CD8-positive, alpha-beta memory T cell (primary cell): ENCODE data around the gene NUP214. TPM values are rescaled to one million over a fixed set of nuclear protein-coding genes. Genes with fewer than 3 reads are reported as not detected.
A peak's percentile ranks its signal among the peaks of the same experiment; 100 is the strongest.

ENCODE experiments used
- CTCF ChIA-PET: fragments of 350-600 bp; sonication (Branson Sonifier 250); formaldehyde crosslinking; loops from one replicate; lab custom pipeline; 2021; ENCODE audit warnings: antibody characterized with exemption; lab: Charles Lee
- POLR2A ChIA-PET: fragments of 350-600 bp; sonication (Branson Sonifier 250); formaldehyde crosslinking; loops from one replicate; lab custom pipeline; 2021; ENCODE audit warnings: antibody characterized with exemption; lab: Charles Lee
- DNase-seq, 5 donors: peaks; one replicate each; pipeline versions ENCODE4 v3.0.0 to v3.0.0-alpha.2; 2020 to 2022; ENCODE audit warnings: mixed read lengths in 1 of 5
- H3K27ac ChIP-seq: one replicate; pipeline ENCODE4 v1.7.0; 2013; ENCODE audit warnings: low read depth, mild to moderate bottlenecking, low read length, moderate library complexity
- H3K27me3 ChIP-seq: 2 replicates; pipeline ENCODE4 v1.7.0; 2013; ENCODE audit warnings: low read length, mild to moderate bottlenecking; ENCODE audit not compliant: insufficient read depth, poor library complexity, severe bottlenecking
- H3K36me3 ChIP-seq: 2 replicates; pipeline ENCODE4 v1.7.0; 2013; ENCODE audit warnings: mild to moderate bottlenecking, low read length, moderate library complexity; ENCODE audit not compliant: insufficient read depth
- H3K4me1 ChIP-seq: 2 replicates; pipeline ENCODE4 v1.7.0; 2013; ENCODE audit warnings: mild to moderate bottlenecking, low read length, moderate library complexity; ENCODE audit not compliant: insufficient read depth
- H3K4me3 ChIP-seq: 2 replicates; pipeline ENCODE4 v1.7.0; 2013; ENCODE audit warnings: mild to moderate bottlenecking, low read length
- H3K9me3 ChIP-seq: 2 replicates; pipeline ENCODE4 v1.7.0; 2013; ENCODE audit warnings: mild to moderate bottlenecking, low read length
- H3K27ac Mint-ChIP-seq, 8 donors: one replicate each; pipeline ENCODE4 v1.8.0; 2020 to 2021; ENCODE audit warnings: mixed read lengths in 8 of 8, mild to moderate bottlenecking in 6 of 8, inconsistent platforms in 3 of 8, moderate library complexity in 3 of 8
- H3K27me3 Mint-ChIP-seq, 2 donors: one replicate each; pipeline ENCODE4 v1.8.0; 2020 to 2021; ENCODE audit warnings: mixed read lengths in 2 of 2, mild to moderate bottlenecking in 1 of 2, moderate library complexity in 1 of 2
- H3K36me3 Mint-ChIP-seq, 3 donors: one replicate each; pipeline ENCODE4 v1.8.0; 2020 to 2021; ENCODE audit warnings: mixed read lengths in 3 of 3, inconsistent platforms in 1 of 3, mild to moderate bottlenecking in 1 of 3
- H3K4me1 Mint-ChIP-seq, 3 donors: one replicate each; pipeline ENCODE4 v1.8.0; 2020 to 2021; ENCODE audit warnings: mixed read lengths in 3 of 3, inconsistent platforms in 1 of 3, mild to moderate bottlenecking in 1 of 3
- H3K4me3 Mint-ChIP-seq, 7 donors: one replicate each; pipeline ENCODE4 v1.8.0; 2020 to 2021; ENCODE audit warnings: mixed read lengths in 7 of 7, mild to moderate bottlenecking in 6 of 7, moderate library complexity in 4 of 7, inconsistent platforms in 2 of 7
- H3K9me3 Mint-ChIP-seq, 5 donors: one replicate each; pipeline ENCODE4 v1.8.0; 2020 to 2022; ENCODE audit warnings: mixed read lengths in 5 of 5, mild to moderate bottlenecking in 3 of 5, moderate library complexity in 2 of 5, inconsistent platforms in 1 of 5
- polyA plus RNA-seq: library from polyadenylated mRNA; unstranded; fragments of 300-500 nt; fragmentation: Illumina TruSeq; gene quantifications from one replicate; pipeline ENCODE4 v1.2.3, GENCODE V29; 2021
- total RNA-seq, 2 experiments: library from RNA; stranded (reverse); gene quantifications; one replicate each; pipeline ENCODE4 v1.2.3, GENCODE V29; 2021

The NUP214 gene
- total and polyA plus RNA-seq, 3 experiments from 2014 or later, result 21.3 to 69.5 (median 69.2) TPM

GRCh38 chr9:131165523-131165922 is 40.1 kb downstream of the NUP214 start:
- CTCF ChIA-PET, result interaction anchor here (2.3 kb wide), 1 partner anchor 13 kb away, joined by 8 read pairs; no protein-coding TSS in a partner anchor
- H3K36me3 ChIP-seq, result peaks cover 40% of the 10 kb centered on the region
- no peak for DNase-seq

GRCh38 chr9:131167146-131167692 is 41.8 kb downstream of the NUP214 start:
- H3K36me3 ChIP-seq, result peaks cover 30% of the 10 kb centered on the region
- H3K27ac ChIP-seq, result no peak overlapping the region
- H3K4me1 ChIP-seq, result no peaks in the 10 kb centered on the region
- no peak for DNase-seq
- CTCF ChIA-PET, result interaction anchor here (1.2 to 1.6 kb wide), 2 partner anchors 11 to 12 kb away, joined by 3 to 4 read pairs; no protein-coding TSS in a partner anchor
- POLR2A ChIA-PET, result no interaction called here
- Mint-ChIP-seq H3K27ac (peak overlapping the region in 2 of 8 donors; percentile 7 to 20), H3K9me3 (no peaks in the 10 kb centered on the region), H3K27me3 (no peaks in the 10 kb centered on the region), H3K4me3 (no peak overlapping the region), H3K36me3 (peaks cover 23 to 79% (median 27%) of the 10 kb centered on the region in 3 donors), H3K4me1 (peaks cover 6 to 12% (median 9%) of the 10 kb centered on the region in 3 donors)
- H3K27me3 ChIP-seq, result no peaks in the 10 kb centered on the region
- no peak overlapping the region for H3K4me3 ChIP-seq
- no peaks in the 10 kb centered on the region for H3K9me3 ChIP-seq

More at GRCh38 chr9:131165523-131165922, 40.1 kb downstream of the NUP214 start:
- Mint-ChIP-seq H3K4me1 (peaks cover 6 to 11% (median 9%) of the 10 kb centered on the region in 3 donors), H3K27ac (peak overlapping the region in 3 of 8 donors; percentile 14 to 46 (median 17)), H3K36me3 (peaks cover 14 to 83% (median 21%) of the 10 kb centered on the region in 3 donors), H3K4me3 (no peak overlapping the region), H3K27me3 (no peaks in the 10 kb centered on the region), H3K9me3 (no peaks in the 10 kb centered on the region)
- no peak overlapping the region for H3K27ac ChIP-seq
- H3K27me3 ChIP-seq, result no peaks in the 10 kb centered on the region
- H3K4me1 ChIP-seq, result no peaks in the 10 kb centered on the region
- POLR2A ChIA-PET, result no interaction called here
- H3K9me3 ChIP-seq, result no peaks in the 10 kb centered on the region
- H3K4me3 ChIP-seq, result no peak overlapping the region

- no peak for DNase-seq
- no peak overlapping the region for H3K27ac ChIP-seq
- H3K9me3 Mint-ChIP-seq, result no peaks in the 10 kb centered on the region
- H3K4me1 ChIP-seq, result no peaks in the 10 kb centered on the region
- H3K27ac Mint-ChIP-seq, result peak overlapping the region in 3 of 8 donors; percentile 39 to 75 (median 40)
- H3K9me3 ChIP-seq, result no peaks in the 10 kb centered on the region
- no peak overlapping the region for H3K4me3 ChIP-seq
- no peaks in the 10 kb centered on the region for H3K27me3 Mint-ChIP-seq
- peaks cover 22% of the 10 kb centered on the region for H3K36me3 ChIP-seq
- peaks cover 8 to 18% (median 9%) of the 10 kb centered on the region in 3 donors for H3K4me1 Mint-ChIP-seq
- H3K4me3 Mint-ChIP-seq, result no peak overlapping the region
- CTCF ChIA-PET, result interaction anchor here (1.2 to 1.6 kb wide), 2 partner anchors 10 to 11 kb away, joined by 3 to 4 read pairs; no protein-coding TSS in a partner anchor
- H3K27me3 ChIP-seq, result no peaks in the 10 kb centered on the region
- POLR2A ChIA-PET, result no interaction called here
- peaks cover 23 to 80% (median 26%) of the 10 kb centered on the region in 3 donors for H3K36me3 Mint-ChIP-seq
These were observed 42.5 kb downstream of the NUP214 start for GRCh38 chr9:131167936-131168335.

GRCh38 chr9:131169563-131170240 is 44.3 kb downstream of the NUP214 start:
- no peak overlapping the region for H3K4me3 Mint-ChIP-seq
- H3K9me3 Mint-ChIP-seq, result no peaks in the 10 kb centered on the region
- Histone ChIP-seq H3K27ac (no peak overlapping the region), H3K36me3 (peaks cover 18% of the 10 kb centered on the region), H3K27me3 (no peaks in the 10 kb centered on the region), H3K4me3 (no peak overlapping the region), H3K4me1 (no peaks in the 10 kb centered on the region), H3K9me3 (no peaks in the 10 kb centered on the region)
- CTCF ChIA-PET, result no interaction called here
- DNase-seq, result no peak
- POLR2A ChIA-PET, result interaction anchor here (0.6 kb wide), 1 partner anchor 53 kb away, joined by 4 read pairs; no protein-coding TSS in a partner anchor
- peaks cover 17 to 78% (median 22%) of the 10 kb centered on the region in 3 donors for H3K36me3 Mint-ChIP-seq
- peak overlapping the region in 3 of 8 donors; percentile 3 to 21 (median 11) for H3K27ac Mint-ChIP-seq
- H3K4me1 Mint-ChIP-seq, result peaks cover 8 to 18% (median 9%) of the 10 kb centered on the region in 3 donors
- no peaks in the 10 kb centered on the region for H3K27me3 Mint-ChIP-seq

- ChIA-PET POLR2A (no interaction called here), CTCF (no interaction called here)
- Mint-ChIP-seq H3K36me3 (peaks cover 9 to 81% (median 19%) of the 10 kb centered on the region in 3 donors), H3K4me1 (peaks cover 7 to 20% (median 9%) of the 10 kb centered on the region in 3 donors), H3K4me3 (no peak overlapping the region), H3K27ac (peak overlapping the region in 2 of 8 donors; percentile 38 to 46), H3K9me3 (no peaks in the 10 kb centered on the region), H3K27me3 (no peaks in the 10 kb centered on the region)
- no peak for DNase-seq
- Histone ChIP-seq H3K27ac (no peak overlapping the region), H3K4me1 (peaks cover 4% of the 10 kb centered on the region), H3K27me3 (no peaks in the 10 kb centered on the region), H3K9me3 (no peaks in the 10 kb centered on the region), H3K36me3 (peaks cover 54% of the 10 kb centered on the region), H3K4me3 (no peak overlapping the region)
These were observed 48.6 kb downstream of the NUP214 start for GRCh38 chr9:131173995-131174394.

GRCh38 chr9:131174681-131175239 is 49.4 kb downstream of the NUP214 start:
- Histone ChIP-seq H3K9me3 (no peaks in the 10 kb centered on the region), H3K36me3 (peaks cover 58% of the 10 kb centered on the region), H3K4me1 (peaks cover 4% of the 10 kb centered on the region), H3K4me3 (no peak overlapping the region), H3K27me3 (no peaks in the 10 kb centered on the region), H3K27ac (no peak overlapping the region)
- CTCF ChIA-PET, result interaction anchor here (11.6 kb wide), 1 partner anchor 161 kb away, joined by 175 read pairs; no protein-coding TSS in a partner anchor
- Mint-ChIP-seq H3K4me1 (peaks cover 6 to 24% (median 9%) of the 10 kb centered on the region in 3 donors), H3K9me3 (no peaks in the 10 kb centered on the region), H3K4me3 (no peak overlapping the region), H3K36me3 (peaks cover 9 to 85% (median 23%) of the 10 kb centered on the region in 3 donors), H3K27ac (no peak overlapping the region), H3K27me3 (no peaks in the 10 kb centered on the region)
- POLR2A ChIA-PET, result no interaction called here
- DNase-seq, result no peak

GRCh38 chr9:131177898-131178297 is 52.5 kb downstream of the NUP214 start:
- Histone ChIP-seq H3K27me3 (no peaks in the 10 kb centered on the region), H3K27ac (no peak overlapping the region), H3K9me3 (no peaks in the 10 kb centered on the region), H3K36me3 (peaks cover 62% of the 10 kb centered on the region), H3K4me3 (no peak overlapping the region), H3K4me1 (peaks cover 4% of the 10 kb centered on the region)
- Mint-ChIP-seq H3K4me3 (no peak overlapping the region), H3K36me3 (peaks cover 7 to 87% (median 25%) of the 10 kb centered on the region in 3 donors), H3K27me3 (no peaks in the 10 kb centered on the region), H3K27ac (peak overlapping the region in 5 of 8 donors; percentile 9 to 84 (median 78)), H3K9me3 (no peaks in the 10 kb centered on the region), H3K4me1 (peaks cover 8 to 20% (median 12%) of the 10 kb centered on the region in 3 donors)
- CTCF ChIA-PET, result interaction anchor here (0.9 to 11.6 kb wide), 14 partner anchors 11 to 229 kb away, joined by 3 to 175 read pairs (median 4); partner anchors contain the start of genes NUP214 and PLPP7
- POLR2A ChIA-PET, result interaction anchor here (0.7 kb wide), 1 partner anchor 158 kb away, joined by 4 read pairs; no protein-coding TSS in a partner anchor
- DNase-seq, result peak in 1 of 5 donors; percentile 5
